ENCODE results near the gene AACS.

Gene AACS

GRCh38 chr12:125113263-125113662 lies 48.0 kb downstream of the AACS start (continued):
- TF ChIP-seq ZNF777 (tag by site-specific recombination; IDR thresholded peaks at IDR 0.05; ENCODE audit: borderline replicate concordance) (no peak), ZEB2 (tag by site-specific recombination; IDR thresholded peaks at IDR 0.05) (no peak), SP2 (tag by site-specific recombination; IDR thresholded peaks at IDR 0.05) (no peak), PRDM1 (tag by site-specific recombination; IDR thresholded peaks at IDR 0.05) (no peak)

GRCh38 chr12:125113789-125114188 lies 48.6 kb downstream of the AACS start:
- H3K27ac ChIP-seq (ENCODE audit: extremely low read depth, low read depth, low read length) = no peak overlapping the region
- CTCF ChIA-PET = no interaction called here
- POLR2A ChIA-PET = no interaction called here
- TF ChIP-seq, protein P1, sequence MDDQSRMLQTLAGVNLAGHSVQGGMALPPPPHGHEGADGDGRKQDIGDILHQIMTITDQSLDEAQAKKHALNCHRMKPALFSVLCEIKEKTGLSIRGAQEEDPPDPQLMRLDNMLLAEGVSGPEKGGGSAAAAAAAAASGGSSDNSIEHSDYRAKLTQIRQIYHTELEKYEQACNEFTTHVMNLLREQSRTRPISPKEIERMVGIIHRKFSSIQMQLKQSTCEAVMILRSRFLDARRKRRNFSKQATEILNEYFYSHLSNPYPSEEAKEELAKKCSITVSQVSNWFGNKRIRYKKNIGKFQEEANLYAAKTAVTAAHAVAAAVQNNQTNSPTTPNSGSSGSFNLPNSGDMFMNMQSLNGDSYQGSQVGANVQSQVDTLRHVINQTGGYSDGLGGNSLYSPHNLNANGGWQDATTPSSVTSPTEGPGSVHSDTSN (CRISPR knock-in tag; IDR thresholded peaks at IDR 0.05) = no peak
- no peak for TF ChIP-seq ZBTB7A (tag by site-specific recombination; IDR thresholded peaks at IDR 0.05; ENCODE audit: low read depth)
- TF ChIP-seq SALL2 (tag by site-specific recombination; IDR thresholded peaks at IDR 0.05; ENCODE audit: borderline replicate concordance) = no peak
- no peak for TF ChIP-seq ZNF146 (tag by site-specific recombination; IDR thresholded peaks at IDR 0.05)
- TF ChIP-seq ZBTB11 (tag by site-specific recombination; conservative IDR thresholded peaks at IDR 0.05; ENCODE audit: low read depth) = no peak
- H3K9me3 ChIP-seq (ENCODE audit: control insufficient read depth, insufficient read depth, low read depth, low read length) = no peaks in the 10 kb centered on the region
- no peak overlapping the region for H3K4me3 ChIP-seq (ENCODE audit: low read depth, low read length)
- peaks cover 3 to 60% of the 10 kb centered on the region in 2 experiments for H3K36me3 ChIP-seq (ENCODE audit: control insufficient read depth in 2 of 2, insufficient read depth in 1 of 2, low read length in 2 of 2)
- no peaks in the 10 kb centered on the region for H3K4me1 ChIP-seq (ENCODE audit: control insufficient read depth, insufficient read depth, low read length)

- Histone ChIP-seq H3K9me3 (ENCODE audit: control insufficient read depth, insufficient read depth, low read depth, low read length) (no peaks in the 10 kb centered on the region), H3K4me1 (ENCODE audit: control insufficient read depth, insufficient read depth, low read length) (no peaks in the 10 kb centered on the region), H3K4me3 (ENCODE audit: low read depth, low read length) (no peak overlapping the region), H3K36me3 (ENCODE audit: control insufficient read depth in 2 of 2, insufficient read depth in 1 of 2, low read length in 2 of 2) (peaks cover 0 to 60% of the 10 kb centered on the region in 2 experiments), H3K27ac (ENCODE audit: extremely low read depth, low read depth, low read length) (no peak overlapping the region)
- ChIA-PET CTCF (no interaction called here), POLR2A (no interaction called here)
- TF ChIP-seq ZNF660 (tag by site-specific recombination; IDR thresholded peaks at IDR 0.05) (no peak), ZSCAN4 (tag by site-specific recombination; IDR thresholded peaks at IDR 0.05) (no peak), CTCF (tag by site-specific recombination; IDR thresholded peaks at IDR 0.05) (no peak), KLF7 (tag by site-specific recombination; IDR thresholded peaks at IDR 0.05; ENCODE audit: borderline replicate concordance) (no peak)
- TF ChIP-seq, protein P2, sequence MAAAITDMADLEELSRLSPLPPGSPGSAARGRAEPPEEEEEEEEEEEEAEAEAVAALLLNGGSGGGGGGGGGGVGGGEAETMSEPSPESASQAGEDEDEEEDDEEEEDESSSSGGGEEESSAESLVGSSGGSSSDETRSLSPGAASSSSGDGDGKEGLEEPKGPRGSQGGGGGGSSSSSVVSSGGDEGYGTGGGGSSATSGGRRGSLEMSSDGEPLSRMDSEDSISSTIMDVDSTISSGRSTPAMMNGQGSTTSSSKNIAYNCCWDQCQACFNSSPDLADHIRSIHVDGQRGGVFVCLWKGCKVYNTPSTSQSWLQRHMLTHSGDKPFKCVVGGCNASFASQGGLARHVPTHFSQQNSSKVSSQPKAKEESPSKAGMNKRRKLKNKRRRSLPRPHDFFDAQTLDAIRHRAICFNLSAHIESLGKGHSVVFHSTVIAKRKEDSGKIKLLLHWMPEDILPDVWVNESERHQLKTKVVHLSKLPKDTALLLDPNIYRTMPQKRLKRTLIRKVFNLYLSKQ (tag by site-specific recombination; IDR thresholded peaks at IDR 0.05; ENCODE audit: borderline replicate concordance) = no peak
These were observed 49.3 kb downstream of the AACS start for GRCh38 chr12:125114365-125115141.
